Body of pancreas (tissue), 4 donors: ENCODE data around the gene RPS6KA5. TPM values are rescaled to one million over a fixed set of nuclear protein-coding genes. Genes with fewer than 3 reads are reported as not detected.

ENCODE experiments used
- ATAC-seq: fragments of 150-250 bp; one replicate; pipeline ENCODE4 v1.9.1; 2016
- DNase-seq, 4 donors: peaks; one replicate each; pipeline ENCODE4 v3.0.0-alpha.2; 2019
- H3K27ac ChIP-seq, 4 donors: fragments of 200-600 bp; sonication (generic); 1 replicate in 3 of 4; 2 replicates in 1 of 4; pipeline versions ENCODE4 v1.5.1 to v1.6.1; 2016 to 2019; ENCODE audit warnings: mild to moderate bottlenecking in 1 of 4, mixed read lengths in 1 of 4, moderate library complexity in 1 of 4
- H3K27me3 ChIP-seq, 2 donors: fragments of 200-600 bp; sonication (generic); one replicate each; pipeline ENCODE4 v1.6.0; 2016; ENCODE audit warnings: mild to moderate bottlenecking in 1 of 2
- H3K36me3 ChIP-seq, 2 donors: fragments of 200-600 bp; sonication (generic); replicated peaks in 1 of 2; 2 replicates each; pipeline ENCODE4 v1.5.1; 2016; ENCODE audit warnings: low read depth in 2 of 2; ENCODE audit not compliant: insufficient read depth in 1 of 2
- H3K4me1 ChIP-seq: fragments of 200-600 bp; sonication (generic); one replicate; pipeline ENCODE4 v1.6.0; 2016
- H3K4me3 ChIP-seq, 2 donors: fragments of 200-600 bp; sonication (generic); 1 replicate in 1 of 2; 2 replicates in 1 of 2; pipeline ENCODE4 v1.5.1; 2016 to 2019
- H3K9me3 ChIP-seq, 3 donors: fragments of 200-600 bp; sonication (generic); 1 replicate in 2 of 3; 2 replicates in 1 of 3; pipeline ENCODE4 v1.5.1; 2016
- CTCF ChIP-seq, 7 experiments: fragments of 450-650 bp in 4 of 7; fragments of 200-600 bp in 3 of 7; sonication (generic) in 3 of 7; IDR thresholded peaks; one replicate each; pipeline ENCODE4 v1.5.1; 2016 to 2019; ENCODE audit warnings: antibody characterized with exemption in 7 of 7
- POLR2A ChIP-seq, 3 donors: fragments of 450-650 bp; IDR thresholded peaks; one replicate each; pipeline ENCODE4 v1.6.1; 2016; ENCODE audit warnings: antibody characterized with exemption in 3 of 3, mild to moderate bottlenecking in 2 of 3
- WGBS, 2 donors: methylation state at CpG; one replicate each; pipeline ENCODE4 v1.1.5; 2017; 5-methylcytosine and 5-hydroxymethylcytosine counted together
- intact Hi-C: fragments of 100-400 bp; cut with DNase I; formaldehyde crosslinking; loops from one replicate; pipeline ENCODE4 v1.15.1; 2023
- total RNA-seq, 2 donors: library from RNA; depleted of rRNA; stranded (reverse); fragments of >200 nt; gene quantifications; one replicate each; pipeline ENCODE4 v1.1.0, GENCODE V29; 2016

Gene RPS6KA5
- total RNA-seq, 2 donors from 2014 or later = 0.66 to 2.9 TPM

- H3K4me3 ChIP-seq = no peak overlapping the region
- ATAC-seq = peak; percentile 1
Measured at GRCh38 chr14:90816681-90817436, 243.6 kb downstream of the RPS6KA5 start.

GRCh38 chr14:90815822-90816662, 244.4 kb downstream of the RPS6KA5 start, which contains the start of gene TTC7B:
TTC7B (minus strand) TSS chr14:90816430; CDS start chr14:90816295, 135 bp downstream.
- Histone ChIP-seq H3K27me3 (no peaks in the 10 kb centered on the region), H3K27ac (peak within 1 kb of the TSS in 1 of 4 donors; percentile 44), H3K4me3 (peak within 1 kb of the TSS; percentile 26 to 72), H3K9me3 (no peaks in the 10 kb centered on the region), H3K36me3 (no peaks in the 10 kb centered on the region), H3K4me1 (peaks cover 35% of the 10 kb centered on the region)
- DNase-seq (peak; percentile 30 to 63 (median 56)), ATAC-seq (peak; percentile 91)
- no peak for TF ChIP-seq POLR2A (IDR thresholded peaks at IDR 0.05)
- TF ChIP-seq CTCF (IDR thresholded peaks at IDR 0.05) = peak in 5 of 7 experiments; percentile 14 to 57 (median 48)
- intact Hi-C loops = no loop called here
- 0 to 1% methylated on average over 9 to 26 of the region's 111 CpGs for WGBS, 2 donors

More at GRCh38 chr14:90816681-90817436, 243.6 kb downstream of the RPS6KA5 start:
- no peak for DNase-seq
- Histone ChIP-seq H3K27me3 (no peaks in the 10 kb centered on the region), H3K36me3 (no peaks in the 10 kb centered on the region), H3K27ac (no peak overlapping the region), H3K4me1 (peaks cover 33% of the 10 kb centered on the region), H3K9me3 (no peaks in the 10 kb centered on the region)
- intact Hi-C loops = no loop called here
- 22 to 30% methylated on average over 13 to 14 of the region's 16 CpGs for WGBS, 2 donors
- peak in 2 of 7 experiments; percentile 3 to 4 for TF ChIP-seq CTCF (IDR thresholded peaks at IDR 0.05)
- no peak for TF ChIP-seq POLR2A (IDR thresholded peaks at IDR 0.05)

GRCh38 chr14:90815572-90815821, 244.9 kb downstream of the RPS6KA5 start:
- peak; percentile 12 for ATAC-seq
- Histone ChIP-seq H3K4me3 (peak overlapping the region; percentile 26 to 72), H3K36me3 (no peaks in the 10 kb centered on the region), H3K4me1 (peaks cover 40% of the 10 kb centered on the region), H3K27ac (peak overlapping the region in 1 of 4 donors; percentile 44), H3K9me3 (no peaks in the 10 kb centered on the region), H3K27me3 (no peaks in the 10 kb centered on the region)
- TF ChIP-seq POLR2A (IDR thresholded peaks at IDR 0.05) (no peak), CTCF (IDR thresholded peaks at IDR 0.05) (no peak)
- 7 to 18% methylated on average over 5 of the region's 5 CpGs for WGBS, 2 donors
- DNase-seq = no peak
- intact Hi-C loops = no loop called here

GRCh38 chr14:90814806-90815571, 245.5 kb downstream of the RPS6KA5 start:
- DNase-seq = peak in 1 of 4 donors; percentile 23
- intact Hi-C loops = no loop called here
- Histone ChIP-seq H3K4me3 (peak overlapping the region; percentile 26 to 72), H3K27me3 (no peaks in the 10 kb centered on the region), H3K4me1 (peaks cover 45% of the 10 kb centered on the region), H3K27ac (no peak overlapping the region), H3K9me3 (no peaks in the 10 kb centered on the region), H3K36me3 (no peaks in the 10 kb centered on the region)
- ATAC-seq = no peak
- TF ChIP-seq CTCF (IDR thresholded peaks at IDR 0.05) (no peak), POLR2A (IDR thresholded peaks at IDR 0.05) (no peak)
- 33 to 43% methylated on average over 12 to 13 of the region's 13 CpGs for WGBS, 2 donors
